ENCODE measurements around the gene TNS2.
A peak's percentile ranks its signal among the peaks of the same experiment; 100 is the strongest.
"Not testable (repeated sequence)": the region's sequence is repeated elsewhere in the genome, so short reads cannot be mapped to it uniquely, and the experiment has no call there.

The TNS2 gene

DNA sequence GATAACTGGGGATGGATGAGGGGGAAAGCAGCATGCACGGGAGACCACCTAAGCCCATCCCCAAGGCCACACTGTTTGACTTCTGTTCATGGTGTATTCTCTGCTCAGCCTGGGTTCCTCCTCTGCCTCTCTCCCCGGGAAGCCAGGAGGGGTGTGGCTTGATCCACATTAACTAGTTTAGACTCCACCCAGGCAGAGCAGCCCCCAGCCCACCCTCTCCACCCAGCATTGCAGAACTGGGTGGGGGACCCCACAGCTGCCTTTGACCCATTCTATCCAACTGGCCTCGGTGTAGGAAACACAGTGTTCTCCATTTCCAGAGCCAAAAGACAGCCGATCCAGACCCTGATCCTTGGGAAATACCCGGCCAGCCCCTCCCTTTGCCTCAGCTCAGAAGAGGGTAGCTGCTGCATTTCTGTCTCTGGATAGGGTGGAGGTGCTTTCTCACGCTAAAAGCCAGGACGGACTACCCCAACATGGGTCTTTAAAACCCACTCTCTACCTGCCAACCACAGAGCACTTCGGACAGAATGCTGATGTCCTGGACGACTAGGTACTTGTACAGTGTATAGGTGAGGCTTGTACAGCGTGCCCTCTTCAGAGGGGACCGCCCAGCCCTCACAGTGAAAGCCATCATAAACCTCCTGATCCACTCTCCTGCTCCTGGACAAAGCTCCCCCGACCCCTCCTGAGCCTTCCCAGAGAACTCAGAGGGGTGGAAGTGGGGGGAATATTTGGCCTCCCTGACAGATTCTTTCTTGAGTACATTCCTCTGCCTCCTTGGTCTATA is 20.0 kb downstream of the TNS2 start:
- no peak for DNase-seq

DNA sequence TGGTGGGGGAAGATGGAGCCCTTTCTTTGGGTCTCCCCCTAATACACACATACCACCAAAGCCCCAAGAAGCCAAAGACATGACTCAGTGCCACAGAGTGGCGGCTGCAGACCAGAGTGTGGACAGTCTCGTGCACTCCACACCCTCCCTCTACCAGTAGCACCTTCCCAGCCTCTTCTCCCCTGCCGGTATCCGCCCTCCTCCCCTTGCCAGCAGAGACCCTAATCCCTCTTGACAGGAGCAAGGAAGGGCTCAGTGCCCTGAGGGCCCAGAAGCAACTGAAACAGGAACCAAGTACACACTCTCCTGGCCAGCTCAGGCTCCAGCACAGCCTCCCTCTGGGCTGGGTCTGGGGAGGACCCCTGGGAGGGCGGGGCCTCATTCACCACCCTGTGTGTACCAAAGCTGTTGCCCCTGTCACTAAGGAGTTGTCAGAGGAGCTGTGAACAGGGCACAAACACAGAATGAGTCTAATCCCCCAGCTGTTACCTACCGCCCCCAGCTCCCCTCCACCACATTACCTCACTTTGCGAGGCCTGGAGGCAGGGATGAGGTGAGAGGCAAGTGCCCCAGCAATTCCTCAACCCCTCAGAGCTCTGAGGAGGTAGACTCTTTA is 21.1 kb downstream of the TNS2 start:
- DNase-seq, result no peak

DNA sequence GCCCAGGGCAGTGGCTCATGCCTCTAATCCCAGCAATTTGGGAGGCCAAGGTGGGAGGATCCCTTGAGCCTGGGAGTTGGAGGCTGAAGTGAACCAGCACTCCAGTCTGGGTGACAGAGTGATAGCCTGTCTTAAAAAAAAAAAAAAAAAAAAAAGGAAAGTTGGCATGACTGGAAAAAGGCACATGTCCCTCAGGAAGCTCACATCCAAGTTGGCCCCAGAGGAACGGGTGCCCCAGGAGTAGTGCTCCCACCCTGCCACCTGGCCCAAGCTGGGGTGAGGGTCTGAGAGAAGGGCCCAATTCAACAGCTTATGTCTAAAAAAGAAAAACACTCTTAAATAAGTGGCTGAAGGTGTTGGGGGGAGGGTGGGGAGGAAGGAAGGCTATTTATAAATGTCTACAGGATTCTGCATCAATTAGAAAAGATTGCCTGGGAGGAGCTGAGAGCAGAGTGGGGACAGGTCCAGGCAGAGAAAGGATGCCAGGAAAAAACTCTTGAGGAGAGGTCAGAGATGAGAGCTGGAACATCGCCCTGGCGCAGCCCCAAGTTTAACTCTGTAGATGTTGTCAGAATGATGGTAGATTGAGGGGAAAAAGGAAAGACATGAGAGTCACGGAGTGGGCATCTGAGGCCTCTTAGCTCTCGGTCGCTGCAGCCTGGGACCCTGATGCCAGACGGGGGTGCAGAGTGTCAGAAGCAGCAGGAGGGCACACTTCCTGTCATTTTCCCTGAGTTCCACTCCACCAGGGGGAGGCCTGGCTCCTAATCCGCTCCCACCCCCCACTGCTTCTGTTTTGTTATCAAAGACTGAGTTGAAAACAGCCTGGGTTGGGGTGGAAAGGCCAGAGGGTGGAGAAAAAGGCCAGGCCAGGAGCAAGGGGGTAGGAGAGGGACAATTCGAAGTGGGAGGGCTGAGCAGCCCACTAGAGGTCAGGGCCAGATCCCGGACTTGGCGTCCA is 22.0 kb downstream of the TNS2 start:
- DNase-seq, result no peak

DNA sequence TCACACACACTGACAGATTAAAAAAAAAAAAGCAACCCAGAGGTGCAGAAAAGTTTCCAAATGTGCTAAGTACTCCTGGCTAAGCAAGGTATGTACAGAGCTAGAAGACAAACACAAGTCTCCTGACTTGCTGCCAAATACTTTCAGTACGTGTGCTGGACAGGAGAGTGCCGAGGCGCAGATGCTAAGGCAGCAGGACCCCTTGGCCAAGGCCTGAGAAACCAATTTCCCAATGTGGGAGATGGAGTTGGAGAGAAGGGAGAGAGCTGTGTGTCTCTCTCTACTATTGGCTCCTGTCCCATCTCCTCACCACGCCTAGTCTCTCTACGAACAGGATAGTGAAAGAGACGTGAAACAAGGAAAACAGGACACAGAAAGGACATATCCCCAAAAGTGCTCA is 24.0 kb downstream of the TNS2 start:
- DNase-seq, result no peak

- no peak for DNase-seq
Measured at GRCh38 chr12:53074283-53074998, 24.6 kb downstream of the TNS2 start.

GRCh38 chr12:53074999-53075370 is 25.1 kb downstream of the TNS2 start:
- DNase-seq, result no peak

GRCh38 chr12:53076461-53076860 is 26.6 kb downstream of the TNS2 start:
- no peak for DNase-seq

DNA sequence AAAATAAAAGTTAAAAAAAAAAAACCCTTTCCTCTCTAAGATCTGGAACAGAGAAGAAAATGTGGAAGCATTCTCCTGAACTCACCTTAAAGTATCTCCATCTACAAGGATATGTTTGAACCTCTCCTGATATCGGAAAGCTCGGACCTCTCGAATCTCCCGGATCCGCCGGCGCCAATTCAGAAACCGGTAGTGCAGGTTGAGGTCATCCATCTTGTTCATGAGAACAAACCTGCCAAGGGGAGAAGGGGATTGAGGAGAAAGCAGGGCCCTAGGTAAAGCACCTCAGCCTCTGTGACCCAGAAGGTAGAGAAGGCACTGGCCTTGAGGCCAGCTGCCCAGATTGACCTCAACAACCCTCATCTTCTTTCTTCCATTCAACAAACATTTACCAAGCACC is 27.2 kb downstream of the TNS2 start:
- no peak for DNase-seq

- DNase-seq, result no peak
Measured at GRCh38 chr12:53078425-53079225, 28.8 kb downstream of the TNS2 start.

GRCh38 chr12:53079226-53080117 is 29.6 kb downstream of the TNS2 start, which contains the start of gene SPRYD3:
TSS of gene SPRYD3 (minus strand) at chr12:53079390. CDS start at chr12:53079333, 57 bp downstream.
- DNase-seq, result peak; percentile 93

GRCh38 chr12:53082637-53083175 is 32.8 kb downstream of the TNS2 start:
- DNase-seq, result no peak

DNA sequence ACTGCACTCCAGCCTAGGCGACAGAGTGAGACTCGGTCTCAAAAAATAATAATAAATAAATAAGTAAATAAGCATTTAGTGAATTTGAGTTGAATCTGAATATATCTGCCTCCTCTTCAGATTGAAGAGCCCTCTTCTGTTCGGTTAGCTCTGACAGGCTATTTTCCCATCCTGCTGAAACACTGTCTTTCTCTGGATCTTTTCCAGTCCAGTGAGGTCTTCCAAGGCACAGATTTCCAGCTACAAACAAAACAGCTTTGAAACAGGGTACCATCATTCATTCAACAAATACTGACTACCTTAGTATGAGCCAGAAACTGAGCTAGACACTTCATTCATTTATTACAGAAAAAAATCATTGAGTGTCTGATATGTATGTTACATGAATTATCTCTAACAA is 36.5 kb downstream of the TNS2 start:
- no peak for DNase-seq

- DNase-seq, result no peak
Measured at GRCh38 chr12:53090105-53090504, 40.2 kb downstream of the TNS2 start.

GRCh38 chr12:53090554-53090953 is 40.7 kb downstream of the TNS2 start:
- no peak for DNase-seq

DNA sequence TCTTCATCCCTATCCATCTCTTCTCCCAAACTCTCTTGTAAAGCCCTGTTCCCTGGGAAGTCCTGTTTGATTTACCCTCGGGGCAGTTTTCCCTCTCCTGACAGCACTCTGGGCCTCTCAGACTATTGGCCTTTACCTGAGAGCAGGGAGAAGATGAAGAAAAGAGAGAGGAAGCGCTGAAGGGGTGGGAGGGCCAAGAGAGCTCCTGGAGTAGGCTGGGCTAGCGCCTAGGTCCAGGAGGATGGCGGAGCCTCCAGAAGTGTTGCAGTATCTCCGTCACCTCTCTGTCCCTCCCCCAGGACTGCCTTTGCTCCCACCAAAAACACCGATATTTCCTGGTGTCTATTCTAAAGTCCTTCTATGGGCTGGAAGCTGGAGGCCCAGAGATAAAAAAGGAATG is 41.9 kb downstream of the TNS2 start:
- no peak for DNase-seq

GRCh38 chr12:53093777-53094393 is 44.0 kb downstream of the TNS2 start:
- no peak for DNase-seq

DNA sequence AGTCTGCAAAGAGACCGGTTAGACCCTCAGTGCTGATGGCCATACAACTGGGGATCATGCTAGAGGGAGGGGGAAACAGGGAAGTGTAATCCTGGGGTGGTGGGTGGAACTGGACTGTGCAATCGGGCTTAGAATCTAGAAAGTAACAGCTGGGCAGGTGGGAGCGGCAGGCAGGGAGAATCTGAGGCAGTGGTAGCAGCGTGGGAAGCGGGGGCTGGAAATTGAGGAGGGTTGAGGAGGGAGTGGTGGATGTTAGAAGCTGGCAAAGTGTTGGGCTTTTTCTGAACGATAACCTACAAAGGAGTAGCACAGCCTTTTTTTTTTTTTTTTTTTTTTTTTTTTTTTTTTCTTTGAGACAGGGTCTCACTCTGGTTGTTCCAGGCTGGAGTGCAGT is 44.5 kb downstream of the TNS2 start:
- no peak for DNase-seq

DNA sequence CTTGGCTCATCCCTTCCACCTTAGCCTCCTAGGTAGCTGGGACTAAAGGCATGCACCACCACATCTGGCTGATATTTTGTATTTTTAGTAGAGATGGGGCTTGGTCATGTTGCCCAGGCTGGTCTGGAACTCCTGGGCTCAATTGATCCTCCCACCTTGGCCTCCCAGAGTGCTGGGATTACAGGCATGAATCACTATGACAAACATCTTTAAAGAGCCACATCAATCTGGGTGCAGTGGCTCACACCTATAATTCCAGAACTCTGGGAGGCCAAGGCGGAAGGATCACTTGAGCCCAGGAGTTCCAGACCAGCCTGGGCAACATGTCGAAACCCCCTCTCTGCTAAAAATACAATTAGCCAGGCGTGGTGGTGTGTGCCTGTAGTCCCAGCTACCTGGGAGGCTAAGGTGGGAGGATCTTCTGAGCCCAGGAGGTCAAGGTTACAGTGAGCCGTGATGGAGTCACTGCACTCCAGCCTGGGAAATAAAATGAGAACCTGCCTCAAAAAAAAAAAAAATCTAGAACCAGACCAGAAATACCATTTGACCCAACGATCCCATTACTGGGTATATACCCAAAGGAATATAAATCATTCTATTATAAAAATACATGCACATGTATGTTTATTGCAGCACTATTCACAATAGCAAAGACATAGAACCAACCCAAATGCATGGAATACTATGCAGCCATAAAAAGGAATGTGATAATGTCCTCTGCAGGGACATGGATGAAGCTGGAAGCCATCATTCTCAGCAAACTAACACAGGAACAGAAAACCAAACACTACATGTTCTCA is 45.1 kb downstream of the TNS2 start:
- DNase-seq, result not testable (repeated sequence)

DNA sequence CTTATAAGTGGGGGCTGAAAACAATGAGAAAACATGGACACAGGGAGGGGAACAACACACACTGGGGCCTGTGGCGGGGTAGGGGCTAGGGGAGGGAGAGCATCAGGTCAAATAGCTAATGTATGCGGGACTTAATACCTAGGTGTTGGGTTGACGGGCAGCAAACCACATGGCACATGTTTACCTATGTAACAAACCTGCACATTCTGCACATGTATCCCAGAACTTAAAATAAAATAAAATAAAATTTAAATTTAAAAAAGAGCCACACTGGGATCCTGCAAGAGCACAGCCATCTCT is 45.7 kb downstream of the TNS2 start:
- DNase-seq, result not testable (repeated sequence)

All from stimulated activated CD4-positive, alpha-beta T cell treated with anti-CD3 and anti-CD28 coated beads, Interleukin-12 subunit alpha, Interleukin-12 subunit beta, amount 100 ng/mL, for 4 hours (primary cell).